ENCODE results near the gene ALG12. TPM values are rescaled to one million over a fixed set of nuclear protein-coding genes. Genes with fewer than 3 reads are reported as not detected.

ALG12 gene
- total and polyA plus RNA-seq, 2 of the 13 experiments (the other 11 are each of a cell fraction or from before 2014, with no cell fraction given): 7.8 to 15.8 TPM

DNA sequence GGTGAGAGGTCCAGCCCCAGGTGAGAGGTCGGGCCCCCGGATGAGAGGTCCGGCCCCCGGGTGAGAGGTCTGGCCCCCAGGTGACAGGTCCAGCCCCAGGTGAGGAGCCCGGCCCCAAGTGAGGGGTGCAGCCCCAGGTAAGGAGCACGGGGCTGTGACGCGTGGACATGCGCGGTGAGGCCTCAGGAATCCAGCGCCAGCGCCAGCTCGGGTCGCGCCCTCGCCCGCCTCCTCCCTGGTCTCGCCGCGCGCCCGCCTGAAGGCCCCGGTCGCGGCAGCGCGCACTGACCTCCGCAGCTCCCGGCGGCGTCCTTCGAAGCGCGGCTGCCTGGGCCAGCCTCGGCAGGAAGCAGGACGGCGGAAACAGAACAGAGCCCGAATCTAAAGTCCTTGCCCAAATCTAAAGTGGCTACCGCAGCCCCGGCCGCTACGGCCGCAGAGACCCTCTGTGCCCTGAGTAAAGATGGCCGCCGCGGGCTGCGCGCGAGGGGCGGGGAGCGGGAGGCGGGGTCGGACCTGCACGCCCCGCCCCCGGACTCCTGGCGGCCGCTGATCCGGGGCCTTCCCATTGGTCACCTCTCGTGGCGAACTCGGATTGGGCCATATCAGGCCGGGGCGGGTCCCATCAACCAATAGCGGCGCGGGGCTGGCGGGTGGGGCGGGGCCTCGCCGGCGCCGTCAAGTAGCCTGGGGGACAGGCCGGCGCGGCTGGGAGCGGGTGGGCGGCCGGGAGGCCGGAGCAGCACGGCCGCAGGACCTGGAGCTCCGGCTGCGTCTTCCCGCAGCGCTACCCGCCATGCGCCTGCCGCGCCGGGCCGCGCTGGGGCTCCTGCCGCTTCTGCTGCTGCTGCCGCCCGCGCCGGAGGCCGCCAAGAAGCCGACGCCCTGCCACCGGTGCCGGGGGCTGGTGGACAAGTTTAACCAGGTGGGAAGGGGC, at the start of gene ALG12, which contains the start of gene CRELD2 (continued):
- peak; percentile 97 for TF ChIP-seq HOXA3 (CRISPR knock-in tag; IDR thresholded peaks at IDR 0.05)
- TF ChIP-seq ZNF143 (CRISPR knock-in tag; IDR thresholded peaks at IDR 0.05): no peak; the same call in 1 of the 2 replicates
- TF ChIP-seq GATAD1 (CRISPR knock-in tag; IDR thresholded peaks at IDR 0.05): peak; percentile 29; the same call in 1 of the 2 replicates
- peak; percentile 56; the same call in 1 of the 2 replicates for TF ChIP-seq ZSCAN9 (CRISPR knock-in tag; IDR thresholded peaks at IDR 0.05; ENCODE audit: borderline replicate concordance)
- TF ChIP-seq, protein P1, sequence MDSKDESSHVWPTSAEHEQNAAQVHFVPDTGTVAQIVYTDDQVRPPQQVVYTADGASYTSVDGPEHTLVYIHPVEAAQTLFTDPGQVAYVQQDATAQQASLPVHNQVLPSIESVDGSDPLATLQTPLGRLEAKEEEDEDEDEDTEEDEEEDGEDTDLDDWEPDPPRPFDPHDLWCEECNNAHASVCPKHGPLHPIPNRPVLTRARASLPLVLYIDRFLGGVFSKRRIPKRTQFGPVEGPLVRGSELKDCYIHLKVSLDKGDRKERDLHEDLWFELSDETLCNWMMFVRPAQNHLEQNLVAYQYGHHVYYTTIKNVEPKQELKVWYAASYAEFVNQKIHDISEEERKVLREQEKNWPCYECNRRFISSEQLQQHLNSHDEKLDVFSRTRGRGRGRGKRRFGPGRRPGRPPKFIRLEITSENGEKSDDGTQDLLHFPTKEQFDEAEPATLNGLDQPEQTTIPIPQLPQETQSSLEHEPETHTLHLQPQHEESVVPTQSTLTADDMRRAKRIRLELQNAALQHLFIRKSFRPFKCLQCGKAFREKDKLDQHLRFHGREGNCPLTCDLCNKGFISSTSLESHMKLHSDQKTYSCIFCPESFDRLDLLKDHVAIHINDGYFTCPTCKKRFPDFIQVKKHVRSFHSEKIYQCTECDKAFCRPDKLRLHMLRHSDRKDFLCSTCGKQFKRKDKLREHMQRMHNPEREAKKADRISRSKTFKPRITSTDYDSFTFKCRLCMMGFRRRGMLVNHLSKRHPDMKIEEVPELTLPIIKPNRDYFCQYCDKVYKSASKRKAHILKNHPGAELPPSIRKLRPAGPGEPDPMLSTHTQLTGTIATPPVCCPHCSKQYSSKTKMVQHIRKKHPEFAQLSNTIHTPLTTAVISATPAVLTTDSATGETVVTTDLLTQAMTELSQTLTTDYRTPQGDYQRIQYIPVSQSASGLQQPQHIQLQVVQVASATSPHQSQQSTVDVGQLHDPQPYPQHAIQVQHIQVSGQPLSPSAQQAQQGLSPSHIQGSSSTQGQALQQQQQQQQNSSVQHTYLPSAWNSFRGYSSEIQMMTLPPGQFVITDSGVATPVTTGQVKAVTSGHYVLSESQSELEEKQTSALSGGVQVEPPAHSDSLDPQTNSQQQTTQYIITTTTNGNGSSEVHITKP (CRISPR knock-in tag; IDR thresholded peaks at IDR 0.05; ENCODE audit: low read depth): no peak
- no peak for TF ChIP-seq SETDB1 (CRISPR knock-in tag; IDR thresholded peaks at IDR 0.05; ENCODE audit: borderline replicate concordance)
- no peak; the same call in 1 of the 2 replicates for TF ChIP-seq MEIS2 (CRISPR knock-in tag; IDR thresholded peaks at IDR 0.05)
- no peak for TF ChIP-seq JARID2 (CRISPR knock-in tag; IDR thresholded peaks at IDR 0.05; ENCODE audit: insufficient replicate concordance)
- TF ChIP-seq ZNF569 (CRISPR knock-in tag; IDR thresholded peaks at IDR 0.05; ENCODE audit: borderline replicate concordance): no peak
- TF ChIP-seq PHB2 (IDR thresholded peaks at IDR 0.05; ENCODE audit: partially characterized antibody): no peak
- TF ChIP-seq HNF4A (CRISPR knock-in tag; IDR thresholded peaks at IDR 0.05): peak; percentile 36; the same call in 1 of the 2 replicates
- TF ChIP-seq, protein P2, sequence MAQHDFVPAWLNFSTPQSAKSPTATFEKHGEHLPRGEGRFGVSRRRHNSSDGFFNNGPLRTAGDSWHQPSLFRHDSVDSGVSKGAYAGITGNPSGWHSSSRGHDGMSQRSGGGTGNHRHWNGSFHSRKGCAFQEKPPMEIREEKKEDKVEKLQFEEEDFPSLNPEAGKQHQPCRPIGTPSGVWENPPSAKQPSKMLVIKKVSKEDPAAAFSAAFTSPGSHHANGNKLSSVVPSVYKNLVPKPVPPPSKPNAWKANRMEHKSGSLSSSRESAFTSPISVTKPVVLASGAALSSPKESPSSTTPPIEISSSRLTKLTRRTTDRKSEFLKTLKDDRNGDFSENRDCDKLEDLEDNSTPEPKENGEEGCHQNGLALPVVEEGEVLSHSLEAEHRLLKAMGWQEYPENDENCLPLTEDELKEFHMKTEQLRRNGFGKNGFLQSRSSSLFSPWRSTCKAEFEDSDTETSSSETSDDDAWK (CRISPR knock-in tag; IDR thresholded peaks at IDR 0.05): no peak
- TF ChIP-seq, protein P3, sequence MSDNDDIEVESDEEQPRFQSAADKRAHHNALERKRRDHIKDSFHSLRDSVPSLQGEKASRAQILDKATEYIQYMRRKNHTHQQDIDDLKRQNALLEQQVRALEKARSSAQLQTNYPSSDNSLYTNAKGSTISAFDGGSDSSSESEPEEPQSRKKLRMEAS (IDR thresholded peaks at IDR 0.05): peak; percentile 63; the same call in 1 of the 2 replicates
- no peak for TF ChIP-seq ZSCAN29 (CRISPR knock-in tag; conservative IDR thresholded peaks at IDR 0.05)
- TF ChIP-seq, protein P4, sequence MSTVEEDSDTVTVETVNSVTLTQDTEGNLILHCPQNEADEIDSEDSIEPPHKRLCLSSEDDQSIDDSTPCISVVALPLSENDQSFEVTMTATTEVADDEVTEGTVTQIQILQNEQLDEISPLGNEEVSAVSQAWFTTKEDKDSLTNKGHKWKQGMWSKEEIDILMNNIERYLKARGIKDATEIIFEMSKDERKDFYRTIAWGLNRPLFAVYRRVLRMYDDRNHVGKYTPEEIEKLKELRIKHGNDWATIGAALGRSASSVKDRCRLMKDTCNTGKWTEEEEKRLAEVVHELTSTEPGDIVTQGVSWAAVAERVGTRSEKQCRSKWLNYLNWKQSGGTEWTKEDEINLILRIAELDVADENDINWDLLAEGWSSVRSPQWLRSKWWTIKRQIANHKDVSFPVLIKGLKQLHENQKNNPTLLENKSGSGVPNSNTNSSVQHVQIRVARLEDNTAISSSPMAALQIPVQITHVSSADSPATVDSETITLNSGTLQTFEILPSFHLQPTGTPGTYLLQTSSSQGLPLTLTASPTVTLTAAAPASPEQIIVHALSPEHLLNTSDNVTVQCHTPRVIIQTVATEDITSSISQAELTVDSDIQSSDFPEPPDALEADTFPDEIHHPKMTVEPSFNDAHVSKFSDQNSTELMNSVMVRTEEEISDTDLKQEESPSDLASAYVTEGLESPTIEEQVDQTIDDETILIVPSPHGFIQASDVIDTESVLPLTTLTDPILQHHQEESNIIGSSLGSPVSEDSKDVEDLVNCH (CRISPR knock-in tag; IDR thresholded peaks at IDR 0.05): no peak
- no peak for TF ChIP-seq ZNF720 (CRISPR knock-in tag; IDR thresholded peaks at IDR 0.05)
